SK-N-SH (cell line): ENCODE data around the gene KCNQ5. TPM values are rescaled to one million over a fixed set of nuclear protein-coding genes. Genes with fewer than 3 reads are reported as not detected.

Source experiments
- CTCF ChIA-PET: fragments of 300-600, 350-600 bp; formaldehyde crosslinking; extraction: SDS; loops from one replicate; lab custom pipeline; 2021; lab: Yijun Ruan, JAX
- POLR2A ChIA-PET: fragments of 350-600 bp; sonication (Branson Sonifier 250); formaldehyde crosslinking; extraction: SDS; loops from one replicate; lab custom pipeline; 2020; ENCODE audit warnings: antibody characterized with exemption, inconsistent platforms; lab: Yijun Ruan, JAX
- DNase-seq: peaks from one replicate; pipeline ENCODE4 v3.0.0; 2012
- H2AFZ ChIP-seq: fragments of 200-600 bp; sonication (generic); 2 replicates; pipeline ENCODE4 v1.8.1; 2016; ENCODE audit warnings: antibody characterized with exemption, mild to moderate bottlenecking, low read depth
- H3F3A ChIP-seq: fragments of 200-600 bp; sonication (generic); replicated peaks from 2 replicates; pipeline ENCODE3; 2016; ENCODE audit warnings: antibody characterized with exemption, mild to moderate bottlenecking; ENCODE audit not compliant: insufficient read depth
- H3K27ac ChIP-seq, 2 experiments: fragments of 200-500 bp in 1 of 2; fragments of 200-600 bp in 1 of 2; sonication (Bioruptor generic) in 1 of 2; sonication (generic), shearing (Covaris generic) in 1 of 2; 2 replicates each; pipeline versions ENCODE4 v1.5.1 to v1.6.1; 2014 to 2016; ENCODE audit warnings: low read depth in 2 of 2, inconsistent platforms in 1 of 2, low read length in 1 of 2, mild to moderate bottlenecking in 1 of 2, mixed read lengths in 1 of 2
- H3K27me3 ChIP-seq: fragments of 200-600 bp; sonication (generic), shearing (Covaris generic); 2 replicates; pipeline ENCODE4 v1.6.1; 2016; ENCODE audit warnings: mixed run types; ENCODE audit not compliant: insufficient read depth
- H3K36me3 ChIP-seq, 2 experiments: fragments of 200-500 bp in 1 of 2; fragments of 200-600 bp in 1 of 2; sonication (Bioruptor generic) in 1 of 2; sonication (generic) in 1 of 2; replicated peaks in 1 of 2; 2 replicates each; pipeline versions ENCODE3 to v1.5.1; 2014 to 2016; ENCODE audit warnings: low read length in 1 of 2, mild to moderate bottlenecking in 1 of 2; ENCODE audit not compliant: insufficient read depth in 2 of 2, control insufficient read depth in 1 of 2
- H3K4me1 ChIP-seq, 2 experiments: fragments of 200-500 bp in 1 of 2; fragments of 200-600 bp in 1 of 2; sonication (Bioruptor generic) in 1 of 2; sonication (generic), shearing (Covaris generic) in 1 of 2; 2 replicates each; pipeline versions ENCODE4 v1.5.1 to v1.6.1; 2014 to 2016; ENCODE audit warnings: low read depth in 1 of 2, low read length in 1 of 2, mixed run types in 1 of 2; ENCODE audit not compliant: insufficient read depth in 2 of 2, control insufficient read depth in 1 of 2
- H3K4me2 ChIP-seq: fragments of 200-600 bp; sonication (generic), shearing (Covaris generic); 2 replicates; pipeline ENCODE4 v1.6.1; 2017; ENCODE audit warnings: mixed run types
- H3K4me3 ChIP-seq, 2 experiments: fragments of 200-500 bp in 1 of 2; fragments of 200-600 bp in 1 of 2; sonication (Bioruptor generic) in 1 of 2; sonication (generic), shearing (Covaris generic) in 1 of 2; 2 replicates each; pipeline versions ENCODE4 v1.5.1 to v1.8.1; 2014 to 2016; ENCODE audit warnings: low read depth in 2 of 2, inconsistent platforms in 1 of 2, low read length in 1 of 2, mild to moderate bottlenecking in 1 of 2, mixed read lengths in 1 of 2, moderate library complexity in 1 of 2
- H3K79me2 ChIP-seq: fragments of 200-600 bp; sonication (generic); 2 replicates; pipeline ENCODE4 v1.8.1; 2017; ENCODE audit warnings: mild to moderate bottlenecking; ENCODE audit not compliant: insufficient read depth
- H3K9ac ChIP-seq: fragments of 200-600 bp; sonication (generic); 2 replicates; pipeline ENCODE4 v1.6.1; 2017; ENCODE audit warnings: mixed run types
- H3K9me2 ChIP-seq: fragments of 200-600 bp; sonication (generic); 2 replicates; pipeline ENCODE4 v1.6.1; 2017; ENCODE audit warnings: mixed run types
- H3K9me3 ChIP-seq: fragments of 200-600 bp; sonication (generic); 2 replicates; pipeline ENCODE4 v1.6.1; 2017; ENCODE audit warnings: mixed run types, mild to moderate bottlenecking, moderate library complexity
- H4K20me1 ChIP-seq: fragments of 200-600 bp; sonication (generic); 2 replicates; pipeline ENCODE4 v1.6.1; 2017; ENCODE audit warnings: mild to moderate bottlenecking, mixed run types; ENCODE audit not compliant: insufficient read depth
- EP300 ChIP-seq, 2 experiments: IDR thresholded peaks; 2 replicates each; pipeline versions ENCODE4 v1.4.0 to v1.6.1; 2012; ENCODE audit warnings: borderline replicate concordance in 1 of 2, low read depth in 1 of 2, low read length in 1 of 2
- FOXM1 ChIP-seq: IDR thresholded peaks from 2 replicates; pipeline ENCODE4 v1.4.0; 2012; ENCODE audit warnings: low read depth, mild to moderate bottlenecking
- GABPA ChIP-seq: IDR thresholded peaks from 2 replicates; pipeline ENCODE4 v1.4.0; 2012; ENCODE audit warnings: low read depth, mild to moderate bottlenecking
- GATA2 ChIP-seq: sonication (generic); formaldehyde crosslinking; IDR thresholded peaks from 2 replicates; pipeline ENCODE4 v1.5.0; 2020; ENCODE audit warnings: mild to moderate bottlenecking, missing genetic modification reagents
- JUND ChIP-seq: IDR thresholded peaks from 2 replicates; pipeline ENCODE4 v1.4.0; 2012
- MEF2A ChIP-seq: IDR thresholded peaks from 2 replicates; pipeline ENCODE4 v1.4.0; 2012; ENCODE audit warnings: low read depth, borderline replicate concordance
- MXI1 ChIP-seq: IDR thresholded peaks from 2 replicates; pipeline ENCODE4 v1.6.1; 2012; ENCODE audit warnings: mild to moderate bottlenecking, low read depth, low read length, improper control_type of control experiment
- POLR2AphosphoS5 ChIP-seq: IDR thresholded peaks from 2 replicates; pipeline ENCODE4 v1.6.1; 2012; ENCODE audit warnings: low read depth, low read length
- RCOR1 ChIP-seq: fragments of 150-350 bp; IDR thresholded peaks from 2 replicates; pipeline ENCODE4 v1.6.1; 2017; ENCODE audit warnings: antibody characterized with exemption, low read length
- SIN3A ChIP-seq: IDR thresholded peaks from 2 replicates; pipeline ENCODE4 v1.6.1; 2012; ENCODE audit warnings: low read depth, mild to moderate bottlenecking, low read length, moderate library complexity, borderline replicate concordance
- SMC3 ChIP-seq: IDR thresholded peaks from 2 replicates; pipeline ENCODE4 v1.6.1; 2012; ENCODE audit warnings: low read depth, low read length, improper control_type of control experiment
- TAF1 ChIP-seq: IDR thresholded peaks from 2 replicates; pipeline ENCODE4 v1.6.1; 2012; ENCODE audit warnings: low read depth, mild to moderate bottlenecking, low read length, moderate library complexity, borderline replicate concordance
- TCF12 ChIP-seq: IDR thresholded peaks from 2 replicates; pipeline ENCODE4 v1.4.0; 2012
- TEAD4 ChIP-seq: IDR thresholded peaks from 2 replicates; pipeline ENCODE4 v1.4.0; 2012; ENCODE audit warnings: mild to moderate bottlenecking, borderline replicate concordance; ENCODE audit not compliant: insufficient read depth
- USF1 ChIP-seq: IDR thresholded peaks from 2 replicates; pipeline ENCODE4 v1.4.0; 2012; ENCODE audit warnings: low read depth, borderline replicate concordance
- WGBS: methylation state at CpG from one replicate; pipeline ENCODE4 v1.1.6; 2017; ENCODE audit warnings: low lambda C conversion rate; 5-methylcytosine and 5-hydroxymethylcytosine counted together
- polyA plus RNA-seq, 3 experiments: library from polyadenylated mRNA; depleted of rRNA; stranded (reverse); fragments of >200 nt; gene quantifications; 2 replicates each; pipeline ENCODE4 v1.2.3, GENCODE V29; 2012
- TF ChIP-seq, protein P1 (sequence below): fragments of 150-350 bp; IDR thresholded peaks from 2 replicates; pipeline ENCODE4 v1.6.1; 2017; ENCODE audit warnings: antibody characterized with exemption, low read length, low read depth, borderline replicate concordance
- TF ChIP-seq, protein P2 (sequence below): IDR thresholded peaks from 2 replicates; pipeline ENCODE4 v1.4.0; 2012; ENCODE audit warnings: low read depth, borderline replicate concordance
- TF ChIP-seq, protein P3 (sequence below): IDR thresholded peaks from 2 replicates; pipeline ENCODE4; 2012
- TF ChIP-seq, protein P4 (sequence below): IDR thresholded peaks from 2 replicates; pipeline ENCODE4 v1.4.0; 2012; ENCODE audit warnings: low read depth

The KCNQ5 gene
- polyA plus RNA-seq, 1 of the 3 experiments (the other 2 are of a cell fraction): 3.2 TPM

DNA sequence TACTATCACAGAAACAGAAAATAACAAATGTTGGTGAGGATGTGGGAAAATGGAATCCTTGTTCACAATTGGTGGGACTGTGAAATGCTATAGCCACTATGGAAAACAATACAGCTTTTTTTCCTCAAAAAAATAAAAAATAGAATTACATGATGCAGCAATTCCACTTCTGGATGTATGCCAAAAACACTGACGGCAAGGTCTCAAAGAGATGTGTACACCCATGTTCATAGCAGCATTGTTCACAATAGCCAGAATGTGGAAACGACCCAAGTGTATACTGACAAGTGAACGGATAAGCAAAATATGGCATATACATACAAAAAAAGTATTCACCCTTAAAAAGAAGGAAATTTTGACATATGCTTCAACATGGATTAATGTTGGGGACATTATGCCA lies 390.1 kb downstream of the KCNQ5 start:
- ChIA-PET POLR2A (no interaction called here), CTCF (no interaction called here)
- Histone ChIP-seq H3K79me2 (no peaks in the 10 kb centered on the region), H3F3A (no peaks in the 10 kb centered on the region), H4K20me1 (no peaks in the 10 kb centered on the region), H3K4me2 (no peak overlapping the region), H3K9me2 (no peaks in the 10 kb centered on the region), H3K36me3 (peaks cover 0 to 37% of the 10 kb centered on the region in 2 experiments), H3K4me1 (no peaks in the 10 kb centered on the region), H2AFZ (no peak overlapping the region), H3K27ac (no peak overlapping the region), H3K27me3 (no peaks in the 10 kb centered on the region), H3K9ac (no peak overlapping the region), H3K4me3 (no peak overlapping the region), H3K9me3 (no peaks in the 10 kb centered on the region)
- WGBS: 90% methylated on average over 3 of the region's 3 CpGs
- TF ChIP-seq, protein P1, sequence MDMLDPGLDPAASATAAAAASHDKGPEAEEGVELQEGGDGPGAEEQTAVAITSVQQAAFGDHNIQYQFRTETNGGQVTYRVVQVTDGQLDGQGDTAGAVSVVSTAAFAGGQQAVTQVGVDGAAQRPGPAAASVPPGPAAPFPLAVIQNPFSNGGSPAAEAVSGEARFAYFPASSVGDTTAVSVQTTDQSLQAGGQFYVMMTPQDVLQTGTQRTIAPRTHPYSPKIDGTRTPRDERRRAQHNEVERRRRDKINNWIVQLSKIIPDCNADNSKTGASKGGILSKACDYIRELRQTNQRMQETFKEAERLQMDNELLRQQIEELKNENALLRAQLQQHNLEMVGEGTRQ: no peak
- no peak for TF ChIP-seq FOXM1
- TF ChIP-seq JUND: no peak
- TF ChIP-seq, protein P2, sequence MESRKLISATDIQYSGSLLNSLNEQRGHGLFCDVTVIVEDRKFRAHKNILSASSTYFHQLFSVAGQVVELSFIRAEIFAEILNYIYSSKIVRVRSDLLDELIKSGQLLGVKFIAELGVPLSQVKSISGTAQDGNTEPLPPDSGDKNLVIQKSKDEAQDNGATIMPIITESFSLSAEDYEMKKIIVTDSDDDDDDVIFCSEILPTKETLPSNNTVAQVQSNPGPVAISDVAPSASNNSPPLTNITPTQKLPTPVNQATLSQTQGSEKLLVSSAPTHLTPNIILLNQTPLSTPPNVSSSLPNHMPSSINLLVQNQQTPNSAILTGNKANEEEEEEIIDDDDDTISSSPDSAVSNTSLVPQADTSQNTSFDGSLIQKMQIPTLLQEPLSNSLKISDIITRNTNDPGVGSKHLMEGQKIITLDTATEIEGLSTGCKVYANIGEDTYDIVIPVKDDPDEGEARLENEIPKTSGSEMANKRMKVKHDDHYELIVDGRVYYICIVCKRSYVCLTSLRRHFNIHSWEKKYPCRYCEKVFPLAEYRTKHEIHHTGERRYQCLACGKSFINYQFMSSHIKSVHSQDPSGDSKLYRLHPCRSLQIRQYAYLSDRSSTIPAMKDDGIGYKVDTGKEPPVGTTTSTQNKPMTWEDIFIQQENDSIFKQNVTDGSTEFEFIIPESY: no peak
- no peak for TF ChIP-seq TAF1
- no peak for TF ChIP-seq POLR2AphosphoS5
- TF ChIP-seq USF1: no peak
- no peak for TF ChIP-seq TCF12
- TF ChIP-seq, protein P3, sequence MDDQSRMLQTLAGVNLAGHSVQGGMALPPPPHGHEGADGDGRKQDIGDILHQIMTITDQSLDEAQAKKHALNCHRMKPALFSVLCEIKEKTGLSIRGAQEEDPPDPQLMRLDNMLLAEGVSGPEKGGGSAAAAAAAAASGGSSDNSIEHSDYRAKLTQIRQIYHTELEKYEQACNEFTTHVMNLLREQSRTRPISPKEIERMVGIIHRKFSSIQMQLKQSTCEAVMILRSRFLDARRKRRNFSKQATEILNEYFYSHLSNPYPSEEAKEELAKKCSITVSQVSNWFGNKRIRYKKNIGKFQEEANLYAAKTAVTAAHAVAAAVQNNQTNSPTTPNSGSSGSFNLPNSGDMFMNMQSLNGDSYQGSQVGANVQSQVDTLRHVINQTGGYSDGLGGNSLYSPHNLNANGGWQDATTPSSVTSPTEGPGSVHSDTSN: no peak
- no peak for TF ChIP-seq SMC3
- TF ChIP-seq RCOR1: no peak
- TF ChIP-seq MEF2A: no peak
- DNase-seq: no peak

- Histone ChIP-seq H3K4me1 (peaks cover 0 to 5% of the 10 kb centered on the region in 2 experiments; a peak in 1 of 4 replicates), H3K79me2 (no peaks in the 10 kb centered on the region), H2AFZ (no peak overlapping the region), H3K27me3 (no peaks in the 10 kb centered on the region), H4K20me1 (no peaks in the 10 kb centered on the region), H3K27ac (peak overlapping the region in 1 of 2 experiments; percentile 28; a peak in 1 of 4 replicates), H3K9ac (no peak overlapping the region), H3K36me3 (no peaks in the 10 kb centered on the region), H3K4me3 (no peak overlapping the region), H3K4me2 (no peak overlapping the region)
- CTCF ChIA-PET: no interaction called here
- 61% methylated on average over 2 of the region's 2 CpGs for WGBS
- TF ChIP-seq TAF1: no peak
- no peak for TF ChIP-seq MXI1
- no peak for TF ChIP-seq GATA2
- no peak for TF ChIP-seq SIN3A
- TF ChIP-seq POLR2AphosphoS5: no peak
- TF ChIP-seq GABPA: no peak
- TF ChIP-seq TEAD4: no peak
- no peak for TF ChIP-seq EP300 (IDR thresholded peaks at IDR 0.05; ENCODE audit: borderline replicate concordance in 1 of 2, low read depth in 1 of 2, low read length in 1 of 2)
- TF ChIP-seq, protein P4, sequence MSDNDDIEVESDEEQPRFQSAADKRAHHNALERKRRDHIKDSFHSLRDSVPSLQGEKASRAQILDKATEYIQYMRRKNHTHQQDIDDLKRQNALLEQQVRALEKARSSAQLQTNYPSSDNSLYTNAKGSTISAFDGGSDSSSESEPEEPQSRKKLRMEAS: no peak
- TF ChIP-seq, all 33 proteins: peak for 0
- H3K9me2 ChIP-seq: no peaks in the 10 kb centered on the region
- no peaks in the 10 kb centered on the region for H3K9me3 ChIP-seq
- POLR2A ChIA-PET: no interaction called here
- no peaks in the 10 kb centered on the region for H3F3A ChIP-seq
- no peak for DNase-seq
Measured at GRCh38 chr6:73017476-73017875, 395.6 kb downstream of the KCNQ5 start.
